ENCODE data around the gene GSE1.

Gene GSE1

DNA sequence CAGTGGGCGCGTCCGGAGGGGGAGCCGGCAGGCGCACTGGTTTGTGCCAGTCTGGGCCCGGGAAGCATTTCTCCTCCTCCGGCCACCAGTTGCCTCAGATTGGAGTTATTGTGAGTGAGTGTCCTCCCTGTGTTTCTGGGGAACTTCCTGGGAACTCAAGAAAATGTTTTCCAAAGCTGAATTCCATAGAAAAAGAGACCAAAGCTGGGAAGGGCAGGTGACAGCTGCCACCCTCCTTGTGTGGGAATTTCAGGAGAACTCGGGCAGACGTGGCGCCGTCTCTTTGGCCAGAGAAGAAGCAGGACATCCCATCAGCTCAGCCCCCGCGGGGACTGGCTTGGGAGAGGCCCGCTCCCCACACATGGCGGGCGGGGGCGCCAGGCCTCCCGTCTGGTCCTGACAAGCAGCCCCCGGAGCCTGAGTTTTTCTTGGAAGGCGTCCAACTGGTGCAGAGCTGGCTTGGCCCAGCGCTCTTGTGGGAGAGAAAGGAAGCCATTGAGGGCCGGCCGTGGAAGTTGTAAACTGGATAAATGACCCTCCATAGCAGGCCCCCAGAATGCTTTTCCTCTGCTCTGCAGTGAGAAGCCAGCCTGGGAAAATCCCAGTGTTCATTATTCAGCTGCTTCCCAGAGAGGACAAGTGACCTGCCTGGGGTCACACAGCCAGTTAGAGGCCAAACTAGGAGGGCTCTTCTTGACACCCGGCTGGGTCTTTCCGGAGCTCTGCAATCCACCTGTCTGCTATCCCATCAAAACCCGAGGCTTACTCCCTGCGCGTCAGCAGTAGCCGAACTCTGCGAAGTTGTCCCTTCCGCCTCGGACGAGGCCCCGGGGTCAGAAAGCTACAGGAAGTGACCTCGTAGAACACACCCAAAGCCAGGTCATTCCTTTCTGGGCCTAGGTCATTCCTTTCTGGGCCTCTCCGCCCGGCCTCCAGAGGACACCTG is 39.2 kb upstream of the GSE1 start:
- DNase-seq (ENCODE audit: low read depth in 2 of 2), result no peak

DNA sequence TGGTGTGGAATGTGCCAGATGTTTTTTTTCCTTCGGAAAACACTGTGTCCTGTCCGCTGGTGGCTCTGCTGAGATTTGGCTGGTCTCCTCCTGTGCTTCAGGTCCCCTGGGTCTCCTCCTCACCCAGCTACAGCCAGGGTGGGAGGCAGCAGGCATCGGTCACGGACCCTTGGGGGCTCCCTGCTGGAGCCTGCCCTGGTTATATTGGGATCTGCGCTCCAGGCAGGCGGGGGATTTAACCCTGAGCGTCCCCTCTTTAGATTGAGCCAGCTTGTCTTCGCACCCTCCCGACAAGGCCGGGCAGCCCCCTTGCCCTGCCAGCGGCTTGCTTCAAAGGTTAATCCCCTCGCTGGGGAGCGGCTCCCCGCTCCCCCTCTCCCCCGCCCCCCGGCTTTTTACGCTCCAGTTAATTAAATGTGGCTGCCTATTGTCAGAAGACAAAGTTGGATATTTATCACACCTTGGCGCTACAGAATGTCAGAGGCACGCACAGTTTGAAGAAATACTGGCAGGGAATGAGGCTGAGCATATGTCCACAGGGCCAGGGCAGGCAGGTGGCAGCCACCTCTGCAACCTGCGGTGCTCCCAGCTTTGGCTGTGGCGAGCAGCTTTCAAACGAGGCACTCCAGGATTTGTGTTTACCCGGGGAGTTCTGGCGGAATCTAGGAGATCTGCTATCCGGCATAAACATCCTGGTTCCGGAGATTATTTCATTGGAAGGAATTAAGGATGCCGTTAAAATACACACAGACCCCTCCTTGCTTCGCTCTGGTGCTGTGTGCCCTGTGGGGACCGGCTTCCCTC is 38.2 kb upstream of the GSE1 start:
- DNase-seq (ENCODE audit: low read depth in 2 of 2), result no peak

- no peak for DNase-seq (ENCODE audit: low read depth in 2 of 2)
Measured at GRCh38 chr16:85575920-85576319, 37.2 kb upstream of the GSE1 start.

- no peak for DNase-seq (ENCODE audit: low read depth in 2 of 2)
Measured at GRCh38 chr16:85576944-85577343, 36.2 kb upstream of the GSE1 start.

- DNase-seq (ENCODE audit: low read depth in 2 of 2), result no peak
Measured at GRCh38 chr16:85577899-85578598, 35.1 kb upstream of the GSE1 start.

DNA sequence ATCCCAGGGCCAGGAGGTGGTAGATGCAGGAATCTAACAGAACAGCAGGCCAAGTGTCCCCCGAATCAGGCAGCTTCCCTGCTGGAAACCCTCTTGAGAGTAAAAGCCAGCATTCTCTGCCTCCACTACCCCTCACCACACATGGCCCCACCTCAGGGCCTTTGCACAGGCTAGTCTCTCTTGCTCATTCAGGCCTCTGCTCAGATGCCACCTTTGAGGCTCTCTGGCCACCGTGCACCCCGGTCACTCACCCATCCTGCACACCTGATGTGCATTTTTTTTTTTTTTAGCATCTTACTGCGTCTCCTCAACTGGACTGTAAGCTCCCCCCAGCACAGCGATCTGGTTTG is 34.5 kb upstream of the GSE1 start:
- no peak for DNase-seq (ENCODE audit: low read depth in 2 of 2)

DNA sequence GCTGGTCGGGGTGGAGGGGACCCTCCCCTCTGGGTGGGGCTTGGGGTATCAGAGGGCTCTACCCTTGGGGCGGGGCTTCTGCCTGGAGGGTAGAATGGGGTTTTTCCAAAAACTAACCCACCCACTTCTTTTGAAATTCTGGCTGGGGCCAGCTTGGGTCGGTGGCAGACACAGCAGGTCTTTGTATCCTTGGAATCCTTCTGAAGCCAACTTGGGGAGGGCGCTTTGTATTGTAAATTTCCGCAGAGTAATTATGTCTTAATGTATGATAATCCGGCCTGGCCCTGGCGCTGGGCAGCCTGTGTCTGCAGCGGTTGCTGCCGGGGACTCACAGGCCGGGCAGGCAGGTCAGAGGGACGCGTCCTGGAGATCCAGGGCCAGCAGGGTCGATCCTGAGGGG is 33.9 kb upstream of the GSE1 start:
- no peak for DNase-seq (ENCODE audit: low read depth in 2 of 2)

DNA sequence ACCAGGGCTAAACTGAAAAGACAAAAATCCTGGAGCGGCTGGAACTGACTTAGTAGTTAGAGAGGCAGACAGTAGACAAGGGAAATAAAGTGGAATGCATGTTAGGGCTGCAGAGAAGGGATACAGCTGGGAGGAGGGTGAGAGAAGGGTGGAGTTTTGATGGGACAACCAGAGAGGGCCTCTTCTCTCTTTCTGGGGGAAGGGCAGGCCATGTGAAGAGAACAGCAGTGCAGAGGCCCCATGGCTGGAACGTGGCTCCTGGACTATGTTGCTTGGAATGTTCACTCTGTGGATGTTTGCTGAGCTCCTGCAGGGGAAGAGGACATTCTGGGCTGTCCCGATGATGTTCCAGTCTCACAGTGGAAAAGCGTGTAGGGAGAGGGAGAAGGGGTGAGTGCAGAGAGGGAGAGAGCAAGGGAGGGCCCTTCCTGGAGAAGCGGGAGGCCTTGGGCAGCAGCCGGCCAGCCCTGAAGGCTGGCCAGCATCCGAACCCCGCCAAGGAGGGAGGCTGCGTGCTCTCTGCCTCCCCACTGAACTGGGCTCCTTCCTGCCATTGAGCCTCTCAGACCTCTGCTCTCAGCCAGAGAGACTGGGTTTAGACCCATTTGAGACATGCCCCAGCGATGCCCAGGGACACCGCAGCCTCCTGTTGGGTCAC is 33.1 kb upstream of the GSE1 start:
- DNase-seq (ENCODE audit: low read depth in 2 of 2), result no peak

- DNase-seq (ENCODE audit: low read depth in 2 of 2), result no peak
Measured at GRCh38 chr16:85580684-85581083, 32.4 kb upstream of the GSE1 start.

DNA sequence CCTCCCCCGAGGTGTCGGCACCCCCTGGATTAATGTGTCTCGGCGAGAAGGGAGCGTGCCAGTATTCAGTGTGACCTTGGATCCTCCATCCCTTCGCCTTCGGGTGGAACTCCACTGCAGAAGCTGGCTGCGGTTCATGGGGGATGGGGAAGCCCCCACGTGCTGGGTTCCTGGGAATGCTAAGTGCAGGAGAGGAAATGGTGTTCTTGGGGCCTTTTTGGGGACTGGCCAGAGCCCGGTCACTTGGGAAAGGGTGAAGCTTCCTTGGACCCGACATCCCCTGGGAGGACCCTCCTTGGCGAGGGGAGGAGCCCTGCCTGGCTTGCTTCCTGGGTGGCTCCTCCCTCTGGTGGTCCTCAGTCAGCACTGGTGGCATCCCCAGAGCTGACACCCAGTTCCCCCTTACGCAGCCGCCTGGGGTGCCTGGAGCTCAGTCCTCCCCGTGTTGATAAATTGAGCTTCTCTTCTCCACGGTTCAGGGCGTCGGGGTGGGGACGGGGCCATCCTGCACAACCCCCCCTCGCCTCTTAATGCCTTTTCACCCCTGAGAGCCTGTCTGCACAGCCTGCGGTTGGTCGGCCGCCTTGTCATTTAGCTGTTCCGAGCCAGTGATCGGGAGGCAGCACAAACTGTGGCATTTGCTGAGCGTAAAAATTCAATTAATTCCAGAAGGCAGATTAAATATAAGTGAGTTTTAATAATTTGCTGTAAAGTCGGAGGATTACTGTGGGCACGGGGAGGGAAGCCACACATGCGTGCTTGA is 30.7 kb upstream of the GSE1 start:
- DNase-seq (ENCODE audit: low read depth in 2 of 2), result no peak

DNA sequence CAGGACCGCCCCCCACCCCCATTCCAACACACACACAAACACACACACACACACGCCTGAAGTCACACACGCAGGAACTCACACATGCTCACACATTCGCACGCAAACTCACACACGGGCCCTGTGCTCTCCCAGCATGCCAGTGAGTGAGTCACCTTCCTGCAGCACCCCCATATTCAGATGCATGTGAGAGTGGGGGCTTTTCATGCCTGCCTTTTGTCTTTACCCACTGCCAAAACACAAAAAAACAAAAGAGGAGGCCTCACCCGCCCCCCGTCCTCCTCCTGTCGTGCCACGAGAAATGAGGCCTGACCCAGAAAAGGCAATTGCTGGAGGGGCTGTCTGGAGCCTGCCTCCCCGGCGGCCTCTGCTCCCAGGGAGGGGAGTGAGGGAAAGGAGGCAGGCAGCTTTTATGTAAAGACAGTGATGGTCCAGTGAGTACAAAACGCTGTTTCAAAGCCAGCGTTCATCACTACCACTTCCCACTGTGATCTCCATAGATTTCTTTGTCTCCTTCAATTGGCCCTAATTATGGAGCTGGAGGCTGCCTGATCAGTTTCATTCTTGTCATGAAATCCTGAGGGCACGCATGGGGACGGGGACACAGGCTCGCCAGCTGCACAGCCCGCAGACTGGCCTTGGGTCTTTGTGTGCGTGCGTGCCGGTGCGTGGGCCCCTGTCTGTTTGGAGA is 29.5 kb upstream of the GSE1 start:
- no peak for DNase-seq (ENCODE audit: low read depth in 2 of 2)

- no peak for DNase-seq (ENCODE audit: low read depth in 2 of 2)
Measured at GRCh38 chr16:85584267-85584666, 28.9 kb upstream of the GSE1 start.

GRCh38 chr16:85584819-85585282 is 28.3 kb upstream of the GSE1 start:
- no peak for DNase-seq (ENCODE audit: low read depth in 2 of 2)

DNA sequence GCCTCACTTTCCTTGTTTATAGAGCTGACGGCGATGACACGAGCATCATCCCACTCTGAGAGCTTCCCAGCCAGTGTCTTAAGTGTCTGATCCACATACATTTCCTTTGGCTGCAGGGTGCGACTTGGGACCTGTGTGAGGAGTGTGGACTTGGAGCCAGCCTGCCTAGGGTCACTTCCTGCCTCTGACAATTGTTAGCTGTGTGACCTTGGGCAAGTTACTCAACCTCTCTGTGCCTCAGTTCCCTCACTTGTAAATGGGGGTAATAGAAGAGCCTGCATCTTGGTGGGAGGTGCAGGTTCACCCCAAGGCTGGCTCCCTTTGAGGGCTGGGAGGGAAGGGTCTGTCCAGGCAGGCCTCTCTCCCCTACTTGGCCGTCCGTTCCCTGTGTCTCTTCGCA is 27.4 kb upstream of the GSE1 start:
- no peak for DNase-seq (ENCODE audit: low read depth in 2 of 2)

DNA sequence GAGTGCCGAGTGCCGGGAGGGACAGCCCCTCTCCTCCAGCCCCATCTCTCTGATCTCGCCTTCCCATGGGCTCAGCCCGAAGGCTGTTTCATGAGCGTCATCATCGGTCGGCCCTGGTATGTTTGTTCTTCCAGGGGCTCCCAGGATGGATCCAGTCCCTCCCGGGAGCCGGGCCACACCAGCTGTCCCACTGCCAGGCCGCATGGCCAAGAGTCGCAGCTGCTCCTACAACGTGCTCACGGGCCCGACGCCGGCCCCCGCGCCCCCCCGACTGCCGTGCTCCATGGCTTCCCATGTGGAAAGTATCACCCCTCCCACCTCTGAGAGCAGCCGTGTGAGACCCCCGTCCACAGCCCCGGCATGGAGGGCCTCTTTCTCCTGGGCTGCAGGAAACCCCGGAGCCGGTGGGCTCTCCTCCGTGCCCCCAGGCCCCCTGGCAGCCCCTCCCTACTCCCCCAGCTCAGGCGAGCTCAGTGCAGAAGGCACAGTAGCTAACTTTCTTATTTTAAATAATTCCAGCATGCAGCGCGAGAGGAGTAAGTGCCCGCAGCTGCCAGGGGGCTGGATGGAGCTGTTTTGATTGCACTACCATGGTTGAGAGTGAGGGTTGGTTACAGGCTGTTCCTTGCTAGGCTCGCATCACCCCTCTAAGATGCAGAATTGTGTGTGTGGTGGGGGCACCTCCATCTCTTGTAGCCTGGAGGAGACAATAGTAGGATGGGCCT is 26.6 kb upstream of the GSE1 start:
- no peak for DNase-seq (ENCODE audit: low read depth in 2 of 2)

DNA sequence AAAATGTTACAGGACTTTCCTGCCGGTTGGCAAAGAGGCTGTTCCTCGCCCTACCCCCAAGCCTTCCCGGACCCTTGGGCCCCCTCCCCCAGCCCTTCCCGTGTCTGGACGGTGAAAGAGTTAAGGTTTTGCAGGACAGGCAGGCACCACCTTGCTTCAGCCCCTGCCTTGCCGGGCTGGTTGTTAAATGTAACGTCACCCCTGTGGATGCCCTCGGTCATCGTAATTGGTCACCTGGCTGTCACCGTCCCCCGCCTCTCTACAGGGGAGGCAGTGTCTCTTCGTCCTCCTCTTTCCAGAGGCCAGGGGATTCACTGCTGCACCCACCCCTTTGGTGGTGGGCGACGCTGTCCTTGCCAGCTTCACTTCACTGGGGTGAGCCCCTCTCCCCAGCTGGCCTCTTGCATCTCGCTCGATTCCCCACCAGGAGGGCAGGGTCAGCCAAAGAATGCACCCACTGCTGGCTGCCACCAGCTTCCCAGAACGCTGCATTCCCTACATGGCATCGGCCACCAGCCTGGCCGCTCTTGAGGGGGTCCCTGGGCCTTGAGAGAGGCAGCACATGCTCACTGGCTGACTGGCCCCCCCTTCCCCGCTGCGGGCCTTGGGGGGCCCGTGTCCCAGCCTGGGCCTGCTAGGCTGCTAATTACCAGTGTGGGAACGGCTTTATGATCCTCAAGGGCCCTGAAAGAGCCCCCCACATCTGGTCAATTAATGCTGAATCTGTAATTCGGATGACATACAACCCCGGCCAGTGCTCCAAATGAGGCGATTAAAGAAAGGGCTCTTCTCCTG is 25.2 kb upstream of the GSE1 start:
- no peak for DNase-seq (ENCODE audit: low read depth in 2 of 2)

DNA sequence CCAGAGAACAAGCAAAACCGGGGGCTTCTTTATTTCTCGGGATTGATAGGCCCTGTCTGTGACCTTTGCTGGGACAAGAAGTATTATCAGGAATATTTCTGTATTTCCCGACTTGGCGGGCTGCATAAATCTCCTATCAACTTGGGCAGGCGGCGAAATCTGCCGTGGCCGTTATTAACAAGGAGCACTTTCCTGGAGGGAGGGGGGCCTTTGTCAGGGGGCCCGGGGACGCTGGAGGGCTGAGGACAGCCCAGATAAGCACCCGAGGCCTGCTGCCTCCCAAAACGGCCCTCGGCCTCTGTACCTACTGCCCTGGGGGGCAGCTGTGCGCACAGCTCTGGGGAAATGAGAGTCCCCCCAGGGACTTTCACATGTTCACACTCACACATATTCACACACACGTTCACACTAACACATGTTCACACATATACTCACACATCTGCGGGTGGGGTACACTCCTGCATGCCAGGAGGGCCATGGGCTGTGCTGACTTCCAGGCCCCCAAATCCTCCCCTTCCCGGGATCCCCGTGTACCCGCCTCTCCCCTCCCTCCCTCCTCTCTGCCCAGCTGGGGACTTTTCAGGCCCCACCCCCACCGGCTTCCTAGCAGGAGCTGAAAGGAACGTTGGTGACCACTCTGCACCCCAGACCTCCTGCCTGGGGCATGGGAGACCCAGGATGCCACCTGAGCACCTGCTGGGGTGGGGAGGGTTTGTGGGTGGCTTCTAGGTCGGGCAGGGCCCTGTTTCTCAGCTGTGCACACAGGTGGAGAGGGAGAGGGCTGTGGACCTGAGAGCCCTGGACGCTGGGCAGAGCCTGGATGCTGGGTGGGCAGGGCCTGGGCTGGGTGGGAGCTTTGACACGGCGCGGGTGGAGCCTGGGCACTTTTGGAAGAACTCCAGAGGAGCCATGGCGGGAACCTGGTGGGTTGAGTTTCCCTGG is 24.3 kb upstream of the GSE1 start:
- DNase-seq (ENCODE audit: low read depth in 2 of 2), result no peak
